Stimulated activated CD8-positive, alpha-beta memory T cell treated with anti-CD3 and anti-CD28 coated beads, Interleukin-12 subunit alpha, Interleukin-12 subunit beta, amount 100 ng/mL, for 24 hours (primary cell): ENCODE data around the gene ARHGEF1.

Experiments used
- DNase-seq: peaks from one replicate; pipeline ENCODE4 v3.0.0-alpha.2; 2020; ENCODE audit errors: extremely low read depth

ARHGEF1 gene

GRCh38 chr19:41882568-41883462 is at the start of gene ARHGEF1:
Gene ARHGEF1 (plus strand): TSS chr19:41883184. CDS start chr19:41888083, 4,899 bp downstream.
- DNase-seq = no peak

GRCh38 chr19:41837981-41838708 is 44.8 kb upstream of the ARHGEF1 start:
- no peak for DNase-seq

GRCh38 chr19:41839211-41839610 is 43.8 kb upstream of the ARHGEF1 start:
- DNase-seq = no peak

GRCh38 chr19:41843371-41843770 is 39.6 kb upstream of the ARHGEF1 start:
- no peak for DNase-seq

- DNase-seq = no peak
Observed at GRCh38 chr19:41844601-41845000, 38.4 kb upstream of the ARHGEF1 start, which contains the start of gene LYPD4. Gene LYPD4 (minus strand): TSS chr19:41844683. CDS start chr19:41839285, 5,398 bp downstream.

GRCh38 chr19:41845001-41845050 is 38.2 kb upstream of the ARHGEF1 start, which contains the start of gene DMRTC2:
Gene DMRTC2 (plus strand): TSS chr19:41845042. CDS start chr19:41847429, 2,387 bp downstream.
- DNase-seq = no peak

- DNase-seq = no peak
Observed at GRCh38 chr19:41845051-41845590, 37.9 kb upstream of the ARHGEF1 start.

GRCh38 chr19:41847351-41848105 is 35.5 kb upstream of the ARHGEF1 start:
- no peak for DNase-seq

- DNase-seq = no peak
Observed at GRCh38 chr19:41848666-41849065, 34.3 kb upstream of the ARHGEF1 start.

GRCh38 chr19:41849067-41849466 is 33.9 kb upstream of the ARHGEF1 start:
- no peak for DNase-seq

- no peak for DNase-seq
Observed at GRCh38 chr19:41850381-41850780, 32.6 kb upstream of the ARHGEF1 start.

GRCh38 chr19:41851456-41851855 is 31.5 kb upstream of the ARHGEF1 start:
- DNase-seq = no peak

- DNase-seq = no peak
Observed at GRCh38 chr19:41853344-41853743, 29.6 kb upstream of the ARHGEF1 start.

GRCh38 chr19:41853768-41854167 is 29.2 kb upstream of the ARHGEF1 start:
- DNase-seq = no peak

- DNase-seq = no peak
Observed at GRCh38 chr19:41859213-41859617, 23.8 kb upstream of the ARHGEF1 start.

GRCh38 chr19:41859618-41860418 is 23.2 kb upstream of the ARHGEF1 start, which contains the start of gene RPS19:
Gene RPS19 (plus strand): TSS chr19:41860255. CDS start chr19:41860775, 520 bp downstream.
- peak; percentile 92 for DNase-seq

GRCh38 chr19:41860419-41861115 is 22.4 kb upstream of the ARHGEF1 start:
- DNase-seq = no peak

GRCh38 chr19:41861116-41861768 is 21.7 kb upstream of the ARHGEF1 start:
- DNase-seq = no peak

- no peak for DNase-seq
Observed at GRCh38 chr19:41861846-41862245, 21.1 kb upstream of the ARHGEF1 start.

GRCh38 chr19:41862445-41862986 is 20.5 kb upstream of the ARHGEF1 start:
- no peak for DNase-seq
